NCI-H2107 treated with DMSO at 0.1 percent for 48 hours (cell line): Measurements from ENCODE around the gene C11orf65.
"Not testable (repeated sequence)": the region's sequence is repeated elsewhere in the genome, so short reads cannot be mapped to it uniquely, and the experiment has no call there.

ENCODE experiments used
- DNase-seq: peaks from one replicate; lab custom pipeline; 2025; ENCODE audit not compliant: unreplicated experiment; lab: John Stamatoyannopoulos, UW

The C11orf65 gene

GRCh38 chr11:108373505-108373904, 93.8 kb downstream of the C11orf65 start:
- not testable (repeated sequence) for DNase-seq

GRCh38 chr11:108370990-108371389, 96.3 kb downstream of the C11orf65 start:
- DNase-seq: no peak

DNA sequence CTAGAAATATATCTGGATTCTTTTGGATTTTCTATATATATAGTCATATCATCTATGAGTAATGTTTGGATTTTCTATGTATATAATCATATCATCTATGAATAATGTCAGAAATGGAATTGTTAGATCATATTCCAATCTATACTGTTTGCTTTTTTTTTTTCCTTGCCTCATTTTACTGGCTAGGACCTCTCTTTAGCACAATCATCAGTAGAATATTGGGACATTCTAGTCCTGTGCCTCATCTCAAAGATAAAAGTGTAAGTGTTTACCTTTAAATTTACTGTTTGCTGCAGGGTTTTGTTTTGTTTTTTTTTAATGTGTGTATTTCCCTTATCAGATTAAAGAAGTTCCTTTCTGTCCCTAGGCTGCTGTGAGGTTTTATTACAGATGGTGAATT, 97.0 kb downstream of the C11orf65 start:
- no peak for DNase-seq

DNA sequence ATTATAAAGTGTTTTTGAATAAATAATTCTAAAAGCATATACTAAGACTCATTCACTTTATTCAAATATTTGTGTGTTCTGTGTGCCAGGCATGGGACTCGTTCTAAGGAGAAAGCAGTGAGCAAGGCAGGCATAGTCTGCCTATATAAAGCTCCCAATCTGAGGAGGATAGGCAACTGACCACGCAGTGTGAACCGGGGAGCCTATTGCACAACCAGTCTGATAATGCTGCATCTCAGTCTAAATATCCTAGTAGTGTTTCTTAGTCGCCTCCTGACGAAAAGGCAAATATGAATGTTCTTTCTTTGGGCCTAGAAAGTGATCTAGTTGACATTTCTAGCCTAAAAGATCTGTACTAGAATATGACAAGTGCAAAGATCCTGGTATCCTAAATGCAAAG, 98.3 kb downstream of the C11orf65 start:
- no peak for DNase-seq

GRCh38 chr11:108368134-108368533, 99.2 kb downstream of the C11orf65 start:
- no peak for DNase-seq

DNA sequence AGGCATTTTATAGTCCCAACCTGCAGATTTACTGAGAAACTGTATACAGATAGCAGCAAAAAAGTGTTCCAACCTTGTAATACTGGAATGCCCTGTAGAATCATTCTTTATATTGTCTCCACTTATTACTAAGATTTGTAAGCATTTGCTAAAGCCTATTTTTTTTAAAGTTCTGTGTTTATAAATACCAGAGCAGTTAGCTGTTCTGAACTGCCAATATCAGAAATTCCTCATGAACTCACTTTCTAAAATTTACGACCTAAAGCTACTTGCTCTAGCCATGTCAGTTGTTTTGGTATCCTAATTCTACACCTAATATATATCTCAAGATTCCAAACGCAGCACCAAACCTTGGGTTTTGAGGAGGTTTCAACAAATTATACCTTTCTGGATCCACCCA, 103.2 kb downstream of the C11orf65 start:
- DNase-seq: no peak

DNA sequence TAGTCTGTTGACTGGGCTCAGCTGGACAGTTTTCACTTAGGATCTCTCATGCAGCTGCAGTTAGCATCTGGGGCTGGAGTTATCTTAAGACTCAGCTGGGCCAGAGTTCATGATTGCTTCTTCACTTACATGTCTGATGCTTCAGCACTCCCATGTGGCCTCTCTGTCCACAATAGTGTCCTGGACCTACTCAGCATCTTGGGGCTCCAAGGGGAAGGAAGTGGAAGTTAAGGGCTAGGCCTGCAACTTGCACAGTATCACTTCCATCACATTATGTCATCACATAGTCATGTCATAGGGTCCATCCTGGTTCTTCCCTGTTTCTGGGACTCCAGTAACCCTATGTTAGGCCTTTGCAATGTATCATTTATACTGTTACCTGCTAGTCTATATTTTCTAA, 115.9 kb downstream of the C11orf65 start:
- DNase-seq: no peak

DNA sequence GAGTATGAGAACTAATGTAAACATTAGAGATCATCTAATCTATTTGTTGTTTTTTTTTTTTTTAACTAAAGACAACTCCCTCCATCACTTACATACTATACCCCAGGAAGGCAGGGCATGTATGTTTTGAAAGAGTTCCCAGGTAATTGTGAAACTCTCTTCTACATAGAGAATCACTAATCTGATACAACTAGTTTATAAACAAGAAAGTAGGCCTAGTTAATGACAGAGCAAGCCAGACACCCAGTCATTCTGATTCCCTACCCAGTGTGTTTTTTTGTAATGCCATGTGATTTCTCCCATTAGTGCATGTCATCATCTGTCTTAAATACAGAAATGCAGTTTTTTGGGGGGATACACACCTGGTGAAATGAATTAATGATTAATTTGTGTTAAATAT, 120.9 kb downstream of the C11orf65 start:
- DNase-seq: no peak

DNA sequence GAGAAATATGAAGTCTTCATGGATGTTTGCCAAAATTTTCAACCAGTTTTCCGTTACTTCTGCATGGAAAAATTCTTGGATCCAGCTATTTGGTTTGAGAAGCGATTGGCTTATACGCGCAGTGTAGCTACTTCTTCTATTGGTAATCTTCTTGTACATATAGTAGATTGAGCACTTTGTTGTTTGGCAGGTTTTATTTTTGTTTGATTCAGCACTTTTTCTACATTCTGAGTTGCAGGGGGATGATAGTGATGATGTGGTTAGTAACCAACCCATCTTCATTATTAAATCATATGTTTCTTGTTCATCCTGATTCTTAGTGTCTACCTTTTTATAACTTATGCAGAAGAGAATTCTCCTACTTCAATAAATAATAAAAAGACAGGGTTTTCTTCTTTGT, 121.6 kb downstream of the C11orf65 start:
- DNase-seq: no peak

- no peak for DNase-seq
Observed at GRCh38 chr11:108343714-108344113, 123.6 kb downstream of the C11orf65 start.

DNA sequence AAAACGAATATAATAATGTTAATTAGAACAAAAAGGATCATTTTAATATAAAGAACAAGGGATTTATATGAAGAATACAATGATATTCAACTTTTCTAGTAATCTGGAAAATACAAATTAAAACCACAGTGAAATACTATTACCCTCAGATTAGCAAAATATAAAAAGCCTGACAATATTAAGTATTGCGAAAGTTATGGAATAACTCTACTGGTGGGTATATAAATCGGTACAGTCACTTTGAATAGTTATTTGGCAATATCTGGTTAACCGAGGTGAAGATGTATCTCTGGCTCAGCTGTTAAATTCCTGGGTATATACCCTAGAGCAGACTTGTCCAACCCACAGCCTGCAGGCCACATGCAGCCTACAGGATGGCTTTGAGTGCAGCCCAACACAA, 125.7 kb downstream of the C11orf65 start:
- no peak for DNase-seq

GRCh38 chr11:108340973-108341372, 126.4 kb downstream of the C11orf65 start:
- DNase-seq: no peak

GRCh38 chr11:108338750-108339149, 128.6 kb downstream of the C11orf65 start:
- no peak for DNase-seq

DNA sequence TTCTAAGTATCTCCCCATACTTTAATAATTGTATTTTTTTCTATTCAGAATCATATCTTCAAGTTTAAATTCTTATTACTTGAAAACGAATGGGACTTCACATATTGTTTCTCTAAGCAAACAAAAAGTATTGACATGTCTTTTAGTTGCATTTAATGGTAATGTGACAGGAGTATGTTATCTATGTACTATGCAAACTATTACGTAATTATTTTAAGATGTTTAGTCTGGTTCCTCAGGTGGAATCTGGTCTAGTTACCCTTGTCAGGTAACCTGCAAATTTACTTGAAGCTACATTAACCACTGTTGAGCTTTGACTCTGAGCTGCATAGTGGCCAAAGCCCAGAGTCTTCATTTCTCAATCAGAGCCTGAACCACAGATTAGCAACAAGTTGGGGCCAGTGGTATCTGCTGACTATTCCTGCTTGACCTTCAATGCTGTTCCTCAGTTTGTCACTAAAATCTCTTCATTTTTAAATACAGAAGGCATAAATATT, 133.9 kb downstream of the C11orf65 start:
- DNase-seq: no peak
